Liver (tissue), 3 donors: ENCODE results near the gene MAP3K21.

Source experiments
- RAD21 ChIP-seq, 2 donors: IDR thresholded peaks; 2 replicates each; pipeline ENCODE4 v1.6.1; 2016; ENCODE audit warnings: antibody characterized with exemption in 2 of 2, mild to moderate bottlenecking in 2 of 2
- SP1 ChIP-seq: IDR thresholded peaks from 2 replicates; pipeline ENCODE4 v1.6.1; 2018; ENCODE audit warnings: antibody characterized with exemption, mild to moderate bottlenecking
- TAF1 ChIP-seq: conservative IDR thresholded peaks from 2 replicates; pipeline ENCODE4 v1.6.1; 2016; ENCODE audit warnings: antibody characterized with exemption, mild to moderate bottlenecking
- ZBTB33 ChIP-seq: IDR thresholded peaks from 2 replicates; pipeline ENCODE4 v1.6.1; 2016; ENCODE audit warnings: antibody characterized with exemption
- TF ChIP-seq, protein P1 (sequence below): IDR thresholded peaks from 2 replicates; pipeline ENCODE4 v1.6.1; 2016; ENCODE audit warnings: antibody characterized with exemption, mild to moderate bottlenecking
- TF ChIP-seq, protein P2 (sequence below): fragments of 150-350 bp; IDR thresholded peaks from 2 replicates; pipeline ENCODE4 v1.5.1; 2017; ENCODE audit warnings: improper control_type of control experiment, low read depth, low read length; ENCODE audit not compliant: missing input control
- TF ChIP-seq, protein P3 (sequence below): IDR thresholded peaks from 2 replicates; pipeline ENCODE4 v1.6.1; 2016; ENCODE audit warnings: antibody characterized with exemption
- donor health status: healthy.
- donor health status: healthy.

GRCh38 chr1:233394860-233395717 lies 67.6 kb downstream of the MAP3K21 start:
- TF ChIP-seq, protein P1, sequence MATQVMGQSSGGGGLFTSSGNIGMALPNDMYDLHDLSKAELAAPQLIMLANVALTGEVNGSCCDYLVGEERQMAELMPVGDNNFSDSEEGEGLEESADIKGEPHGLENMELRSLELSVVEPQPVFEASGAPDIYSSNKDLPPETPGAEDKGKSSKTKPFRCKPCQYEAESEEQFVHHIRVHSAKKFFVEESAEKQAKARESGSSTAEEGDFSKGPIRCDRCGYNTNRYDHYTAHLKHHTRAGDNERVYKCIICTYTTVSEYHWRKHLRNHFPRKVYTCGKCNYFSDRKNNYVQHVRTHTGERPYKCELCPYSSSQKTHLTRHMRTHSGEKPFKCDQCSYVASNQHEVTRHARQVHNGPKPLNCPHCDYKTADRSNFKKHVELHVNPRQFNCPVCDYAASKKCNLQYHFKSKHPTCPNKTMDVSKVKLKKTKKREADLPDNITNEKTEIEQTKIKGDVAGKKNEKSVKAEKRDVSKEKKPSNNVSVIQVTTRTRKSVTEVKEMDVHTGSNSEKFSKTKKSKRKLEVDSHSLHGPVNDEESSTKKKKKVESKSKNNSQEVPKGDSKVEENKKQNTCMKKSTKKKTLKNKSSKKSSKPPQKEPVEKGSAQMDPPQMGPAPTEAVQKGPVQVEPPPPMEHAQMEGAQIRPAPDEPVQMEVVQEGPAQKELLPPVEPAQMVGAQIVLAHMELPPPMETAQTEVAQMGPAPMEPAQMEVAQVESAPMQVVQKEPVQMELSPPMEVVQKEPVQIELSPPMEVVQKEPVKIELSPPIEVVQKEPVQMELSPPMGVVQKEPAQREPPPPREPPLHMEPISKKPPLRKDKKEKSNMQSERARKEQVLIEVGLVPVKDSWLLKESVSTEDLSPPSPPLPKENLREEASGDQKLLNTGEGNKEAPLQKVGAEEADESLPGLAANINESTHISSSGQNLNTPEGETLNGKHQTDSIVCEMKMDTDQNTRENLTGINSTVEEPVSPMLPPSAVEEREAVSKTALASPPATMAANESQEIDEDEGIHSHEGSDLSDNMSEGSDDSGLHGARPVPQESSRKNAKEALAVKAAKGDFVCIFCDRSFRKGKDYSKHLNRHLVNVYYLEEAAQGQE: no peak
- TF ChIP-seq ZBTB33 (no peak), SP1 (no peak), TAF1 (no peak), RAD21 (IDR thresholded peaks at IDR 0.05) (peak; percentile 95 to 96)
- TF ChIP-seq, protein P2, sequence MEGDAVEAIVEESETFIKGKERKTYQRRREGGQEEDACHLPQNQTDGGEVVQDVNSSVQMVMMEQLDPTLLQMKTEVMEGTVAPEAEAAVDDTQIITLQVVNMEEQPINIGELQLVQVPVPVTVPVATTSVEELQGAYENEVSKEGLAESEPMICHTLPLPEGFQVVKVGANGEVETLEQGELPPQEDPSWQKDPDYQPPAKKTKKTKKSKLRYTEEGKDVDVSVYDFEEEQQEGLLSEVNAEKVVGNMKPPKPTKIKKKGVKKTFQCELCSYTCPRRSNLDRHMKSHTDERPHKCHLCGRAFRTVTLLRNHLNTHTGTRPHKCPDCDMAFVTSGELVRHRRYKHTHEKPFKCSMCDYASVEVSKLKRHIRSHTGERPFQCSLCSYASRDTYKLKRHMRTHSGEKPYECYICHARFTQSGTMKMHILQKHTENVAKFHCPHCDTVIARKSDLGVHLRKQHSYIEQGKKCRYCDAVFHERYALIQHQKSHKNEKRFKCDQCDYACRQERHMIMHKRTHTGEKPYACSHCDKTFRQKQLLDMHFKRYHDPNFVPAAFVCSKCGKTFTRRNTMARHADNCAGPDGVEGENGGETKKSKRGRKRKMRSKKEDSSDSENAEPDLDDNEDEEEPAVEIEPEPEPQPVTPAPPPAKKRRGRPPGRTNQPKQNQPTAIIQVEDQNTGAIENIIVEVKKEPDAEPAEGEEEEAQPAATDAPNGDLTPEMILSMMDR: peak; percentile 80
- TF ChIP-seq, protein P3, sequence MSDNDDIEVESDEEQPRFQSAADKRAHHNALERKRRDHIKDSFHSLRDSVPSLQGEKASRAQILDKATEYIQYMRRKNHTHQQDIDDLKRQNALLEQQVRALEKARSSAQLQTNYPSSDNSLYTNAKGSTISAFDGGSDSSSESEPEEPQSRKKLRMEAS: no peak
